ENCODE results near the gene CASQ1.

CASQ1 gene

GRCh38 chr1:160239582-160240299 lies 49.4 kb downstream of the CASQ1 start:
- H3K27ac ChIP-seq, result no peak overlapping the region
- TF ChIP-seq ZFX (IDR thresholded peaks at IDR 0.05) (no peak), CTCF (conservative IDR thresholded peaks at IDR 0.05) (no peak)

DNA sequence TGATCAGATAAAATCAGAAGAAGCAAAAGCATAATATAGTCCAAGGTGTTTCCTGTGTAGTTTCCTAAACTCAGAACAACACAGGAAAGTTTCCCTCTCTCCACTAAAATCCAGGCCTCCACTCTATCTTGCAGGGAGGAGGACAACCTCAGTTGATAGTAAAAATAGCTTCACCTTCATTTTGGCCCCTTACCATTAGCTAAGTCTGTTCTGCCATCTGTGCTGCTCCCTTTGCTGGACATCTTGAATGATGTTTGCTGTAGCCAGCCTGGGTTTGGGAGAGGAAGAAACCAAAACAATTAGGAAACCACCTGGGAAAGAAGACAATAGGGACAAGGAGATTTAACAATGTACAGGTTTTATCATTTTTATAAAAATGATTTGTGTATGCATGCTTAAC lies 53.4 kb downstream of the CASQ1 start:
- H3K27ac ChIP-seq, result no peak overlapping the region
- TF ChIP-seq CTCF (conservative IDR thresholded peaks at IDR 0.05), result no peak
- no peak for TF ChIP-seq ZFX (IDR thresholded peaks at IDR 0.05)

DNA sequence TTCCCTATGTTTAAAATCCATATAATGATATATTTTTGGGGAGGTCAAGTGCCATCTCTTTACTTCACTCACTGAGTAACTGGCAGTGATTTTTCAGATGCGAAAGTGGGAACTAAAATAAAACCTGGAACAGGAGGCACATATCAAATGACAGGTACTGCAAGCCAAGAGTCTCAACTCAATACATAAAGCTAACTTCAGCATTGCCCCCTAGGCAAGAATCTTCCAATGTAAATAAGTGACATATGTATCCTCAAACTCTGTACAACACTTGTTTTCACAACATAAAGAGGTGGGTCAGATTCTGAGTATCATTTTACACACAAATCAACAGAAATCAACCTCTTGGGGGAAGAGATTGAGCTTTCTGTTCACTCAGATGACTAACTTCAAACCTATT lies 53.8 kb downstream of the CASQ1 start:
- TF ChIP-seq ZFX (IDR thresholded peaks at IDR 0.05), result no peak
- TF ChIP-seq CTCF (conservative IDR thresholded peaks at IDR 0.05), result no peak
- H3K27ac ChIP-seq, result no peak overlapping the region

GRCh38 chr1:160245434-160245833 lies 55.1 kb downstream of the CASQ1 start:
- TF ChIP-seq CTCF (conservative IDR thresholded peaks at IDR 0.05), result no peak
- no peak for TF ChIP-seq ZFX (IDR thresholded peaks at IDR 0.05)
- no peak overlapping the region for H3K27ac ChIP-seq

GRCh38 chr1:160247053-160247452 lies 56.7 kb downstream of the CASQ1 start:
- TF ChIP-seq CTCF (conservative IDR thresholded peaks at IDR 0.05), result no peak
- no peak for TF ChIP-seq ZFX (IDR thresholded peaks at IDR 0.05)
- H3K27ac ChIP-seq, result no peak overlapping the region

DNA sequence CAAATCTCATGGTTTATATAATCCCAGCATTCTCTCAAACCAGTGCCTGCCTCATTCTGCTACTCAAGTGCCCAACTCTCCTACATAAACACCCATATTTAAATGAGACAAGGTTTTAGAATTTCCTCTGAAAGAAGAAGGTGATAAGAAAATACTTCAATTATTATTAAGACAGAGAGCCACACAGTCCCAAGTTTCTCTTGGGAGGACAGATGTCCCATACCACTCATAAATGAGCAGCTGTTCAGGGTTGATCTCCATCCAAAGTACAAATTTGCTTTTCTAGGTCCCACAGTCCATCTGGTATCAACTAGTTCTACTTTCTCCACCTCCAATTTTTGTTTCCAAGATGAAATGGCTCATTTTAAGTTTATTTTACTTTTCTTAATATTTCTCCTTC lies 60.6 kb downstream of the CASQ1 start:
- H3K27ac ChIP-seq, result no peak overlapping the region
- TF ChIP-seq ZFX (IDR thresholded peaks at IDR 0.05) (no peak), CTCF (conservative IDR thresholded peaks at IDR 0.05) (no peak)

Measured in C4-2B (cell line).